Heart right ventricle (tissue), 16 donors: ENCODE data around the gene FAM180A. TPM values are rescaled to one million over a fixed set of nuclear protein-coding genes. Genes with fewer than 3 reads are reported as not detected.

Experiments used
- ATAC-seq, 8 donors: fragments of 200-7000 bp; cut with Tn5 transposase; one replicate each; pipeline ENCODE4 v1.9.1; 2020; ENCODE audit warnings: mild to moderate bottlenecking in 8 of 8, moderate library complexity in 8 of 8, moderate number of reproducible peaks in 1 of 8
- DNase-seq, 2 donors: peaks; one replicate each; pipeline ENCODE4 v3.0.0-alpha.2; 2020
- H3K27ac ChIP-seq, 10 donors: fragments of 200-600 bp; sonication (generic) in 2 of 10; one replicate each; pipeline versions ENCODE4 v1.5.0 to v1.8.0; 2020 to 2022; ENCODE audit warnings: mild to moderate bottlenecking in 3 of 10
- H3K27me3 ChIP-seq, 7 donors: fragments of 200-600 bp; one replicate each; pipeline ENCODE4 v1.8.0; 2021 to 2022; ENCODE audit warnings: mild to moderate bottlenecking in 2 of 7
- H3K36me3 ChIP-seq, 9 donors: fragments of 200-600 bp; sonication (generic) in 1 of 9; one replicate each; pipeline versions ENCODE4 v1.5.0 to v1.8.0; 2020 to 2022; ENCODE audit warnings: mild to moderate bottlenecking in 2 of 9
- H3K4me1 ChIP-seq, 9 donors: fragments of 200-600 bp; sonication (generic) in 1 of 9; one replicate each; pipeline versions ENCODE4 v1.5.0 to v1.8.0; 2020 to 2022; ENCODE audit warnings: mild to moderate bottlenecking in 4 of 9
- H3K4me3 ChIP-seq, 10 donors: fragments of 200-600 bp; sonication (generic) in 2 of 10; one replicate each; pipeline versions ENCODE4 v1.5.0 to v1.8.0; 2020 to 2022; ENCODE audit warnings: mild to moderate bottlenecking in 7 of 10, moderate library complexity in 2 of 10
- H3K9me3 ChIP-seq, 11 donors: fragments of 200-600 bp in 10 of 11; sonication (generic) in 2 of 11; one replicate each; pipeline versions ENCODE4 v1.5.0 to v1.8.0; 2013 to 2022; ENCODE audit warnings: mild to moderate bottlenecking in 2 of 11, control low read depth in 1 of 11, moderate library complexity in 1 of 11
- CTCF ChIP-seq, 9 donors: fragments of 200-600 bp; sonication (generic) in 2 of 9; IDR thresholded peaks; one replicate each; pipeline versions ENCODE4 v1.5.0 to v1.8.0; 2021 to 2022; ENCODE audit warnings: antibody characterized with exemption in 9 of 9, mild to moderate bottlenecking in 5 of 9, moderate library complexity in 1 of 9
- WGBS, 2 donors: extraction: QIAGEN DNeasy Blood & Tissue Kit; methylation state at CpG; one replicate each; pipeline ENCODE4 v1.1.7; 2013; ENCODE audit warnings: inconsistent platforms in 1 of 2; 5-methylcytosine and 5-hydroxymethylcytosine counted together
- intact Hi-C, 10 donors: fragments of 100-400 bp; cut with DNase I; formaldehyde crosslinking; loops; one replicate each; pipeline versions ENCODE4 v1.11.1 to v1.14.2; 2022
- polyA plus RNA-seq, 2 donors: library from polyadenylated mRNA; stranded (reverse); fragments of 200-250 nt; gene quantifications; one replicate each; pipeline ENCODE4 v1.2.3, GENCODE V29; 2013
- total RNA-seq, 10 donors: library from RNA; stranded (reverse); fragmentation: NEBNext Ultra II Directional in 3 of 10; extraction: Animal tissue kit (Norgen Biotek cat#: 25700) in 3 of 10; gene quantifications; one replicate each; pipeline versions ENCODE4 v1.2.1 to v1.2.4, GENCODE V29; 2021 to 2023
- donor health status: Arrhythmogenic right ventricular cardiomyopathy.
- donor health status: ischemic (EF 13 %, LVEDD 7.1; RV severe dilation, severe dysfunction).
- donor health status: healthy with polysubstance abuse.
- donor health status: DM: no; HTN: yes; CAD: no.
- donor health status: DM: no; HTN: no; CAD: no.
- donor health status: ischemic (EF 25% LVEDD 6.9; RV normal size, moderate dysfunction).
- donor health status: ischemic (EF 25% LVEDD 5.7; RV mildly dilated, moderate dysfunction).
- donor health status: healthy.
- donor health status: DM: yes; HTN: yes; CAD: no.
- donor health status: Ischemic cardiomyopathy.
- donor health status: ischemic (EF 35%, LVEDD 5.7; RV mildly dilated, moderate dysfunction).
- donor health status: nonischemic (EF 11% LVEDD 7.7; RV severe dilation, severe dysfunction).
- donor health status: DM: yes; HTN: yes; CAD: no.
- donor health status: PGD.
- donor health status: ischemic (EF 29% LVEDD 5.4; RV normal size, mild dysfunction).
- donor health status: nonischemic (EF 23%, LVEDD 6.1; RV moderate dilation, normal function).

FAM180A gene
- total and polyA plus RNA-seq, 12 donors: 2.0 to 47.6 (median 17.1) TPM

DNA sequence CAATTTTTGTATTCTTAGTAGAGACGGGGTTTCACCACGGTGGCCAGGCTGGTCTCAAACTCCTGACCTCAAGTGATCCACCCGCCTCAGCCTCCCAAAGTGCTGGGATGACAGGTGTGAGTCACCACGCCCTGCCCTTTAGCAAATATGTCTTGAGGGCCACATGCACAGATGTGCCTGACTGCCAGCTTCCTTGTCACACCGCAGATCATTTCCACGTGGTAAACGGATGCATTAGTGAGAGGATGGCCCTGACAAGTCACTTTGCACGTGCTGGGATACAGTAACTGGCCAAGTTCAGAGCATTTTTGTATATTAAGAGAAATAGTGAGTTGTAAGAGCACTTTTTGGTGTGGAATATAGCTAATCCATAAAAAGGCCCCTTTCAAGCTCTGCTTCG is 44.3 kb upstream of the FAM180A start:
- Histone ChIP-seq H3K27ac (no peak overlapping the region), H3K4me3 (no peak overlapping the region), H3K4me1 (peaks cover 0 to 35% (median 13%) of the 10 kb centered on the region in 9 donors), H3K36me3 (no peaks in the 10 kb centered on the region), H3K9me3 (peaks cover 0 to 7% (median 0%) of the 10 kb centered on the region in 11 donors), H3K27me3 (no peaks in the 10 kb centered on the region)
- TF ChIP-seq CTCF (IDR thresholded peaks at IDR 0.05): no peak
- 93 to 94% methylated on average over 9 of the region's 9 CpGs for WGBS, 2 donors
- intact Hi-C loops: loop anchor here in 2 of 10 donors (5.0 to 10.0 kb wide), 2 partner anchors 121 to 128 kb away; partner anchors contain the start of gene STMP1 (in 1 of the 2)
- no peak for ATAC-seq
- no peak for DNase-seq

- H3K27ac ChIP-seq: peak overlapping the region in 1 of 10 donors; percentile 10
- H3K4me3 ChIP-seq: no peak overlapping the region
- WGBS, 2 donors: 55 to 70% methylated on average over 4 of the region's 4 CpGs
- ATAC-seq: peak in 1 of 8 donors; percentile 34
- peaks cover 0 to 7% (median 0%) of the 10 kb centered on the region in 11 donors for H3K9me3 ChIP-seq
- intact Hi-C loops: loop anchor here in 2 of 10 donors (5.0 to 10.0 kb wide), 2 partner anchors 120 to 128 kb away; partner anchors contain the start of gene STMP1 (in 1 of the 2)
- no peaks in the 10 kb centered on the region for H3K27me3 ChIP-seq
- peaks cover 0 to 35% (median 13%) of the 10 kb centered on the region in 9 donors for H3K4me1 ChIP-seq
- no peak for DNase-seq
- TF ChIP-seq CTCF (IDR thresholded peaks at IDR 0.05): no peak
- H3K36me3 ChIP-seq: no peaks in the 10 kb centered on the region
Observed at GRCh38 chr7:135792363-135792668, 43.7 kb upstream of the FAM180A start.

DNA sequence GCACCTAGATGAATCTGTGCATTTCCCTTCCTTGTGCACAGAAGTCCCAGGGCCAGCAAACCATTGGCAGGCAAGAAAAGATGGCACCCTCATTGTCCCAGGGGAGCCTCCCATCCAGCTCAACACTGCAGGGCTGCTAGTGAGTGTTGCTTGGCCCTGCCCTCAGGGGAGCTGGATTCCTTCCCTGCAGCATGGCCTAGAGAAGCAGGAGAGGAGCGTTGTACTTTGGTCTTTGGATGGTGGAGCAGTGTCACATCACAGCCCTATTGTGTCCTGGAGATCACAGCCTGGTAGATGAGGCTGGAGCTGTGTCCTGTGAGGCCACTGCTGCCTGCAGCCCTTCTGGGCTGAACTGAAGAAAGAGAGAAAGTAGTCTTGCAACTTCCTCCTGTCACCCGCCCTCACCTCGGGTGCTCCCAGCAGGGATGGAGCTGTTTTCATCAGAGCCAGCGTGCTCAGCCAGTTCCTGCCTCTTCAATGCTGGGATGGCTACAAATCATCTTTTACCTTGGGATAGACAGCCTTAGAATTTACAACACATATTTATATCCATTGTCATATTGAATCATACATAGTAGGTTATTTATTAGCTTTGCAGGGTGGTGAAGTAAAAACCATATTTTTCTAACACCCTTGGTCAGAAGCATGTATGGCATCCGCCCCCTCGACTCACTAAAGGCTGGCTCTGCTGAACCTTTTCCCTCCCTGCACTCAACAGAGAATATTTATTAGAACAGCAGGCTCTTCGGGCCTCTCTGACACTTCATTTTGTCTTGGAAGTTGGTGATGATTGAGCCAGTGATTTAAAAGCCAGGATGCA is 43.1 kb upstream of the FAM180A start:
- no peak for ATAC-seq
- Histone ChIP-seq H3K4me3 (no peak overlapping the region), H3K27ac (peak overlapping the region in 1 of 10 donors; percentile 10), H3K4me1 (peaks cover 0 to 30% (median 8%) of the 10 kb centered on the region in 9 donors), H3K27me3 (no peaks in the 10 kb centered on the region), H3K9me3 (peaks cover 0 to 7% (median 0%) of the 10 kb centered on the region in 11 donors), H3K36me3 (no peaks in the 10 kb centered on the region)
- no peak for TF ChIP-seq CTCF (IDR thresholded peaks at IDR 0.05)
- DNase-seq: no peak
- WGBS, 2 donors: 52 to 54% methylated on average over 7 of the region's 7 CpGs
- intact Hi-C loops: loop anchor here in 2 of 10 donors (5.0 to 10.0 kb wide), 2 partner anchors 119 to 127 kb away; partner anchors contain the start of gene STMP1 (in 1 of the 2)

- intact Hi-C loops: loop anchor here in 2 of 10 donors (5.0 to 10.0 kb wide), 2 partner anchors 118 to 126 kb away; partner anchors contain the start of gene STMP1 (in 1 of the 2)
- no peak for DNase-seq
- no peak for TF ChIP-seq CTCF (IDR thresholded peaks at IDR 0.05)
- peaks cover 0 to 7% (median 0%) of the 10 kb centered on the region in 11 donors for H3K9me3 ChIP-seq
- H3K27me3 ChIP-seq: no peaks in the 10 kb centered on the region
- peaks cover 0 to 17% (median 0%) of the 10 kb centered on the region in 9 donors for H3K4me1 ChIP-seq
- no peak overlapping the region for H3K27ac ChIP-seq
- peak in 5 of 8 donors; percentile 27 to 92 (median 60) for ATAC-seq
- 73 to 75% methylated on average over 11 of the region's 11 CpGs for WGBS, 2 donors
- no peaks in the 10 kb centered on the region for H3K36me3 ChIP-seq
- H3K4me3 ChIP-seq: no peak overlapping the region
Observed at GRCh38 chr7:135790371-135790977, 41.9 kb upstream of the FAM180A start.
